Lower leg skin (tissue), 4 donors: ENCODE data around the gene GIMAP8. TPM values are rescaled to one million over a fixed set of nuclear protein-coding genes. Genes with fewer than 3 reads are reported as not detected.

Experiments
- DNase-seq, 2 donors: peaks; one replicate each; pipeline ENCODE4 v3.0.0-alpha.2; 2019; ENCODE audit warnings: low spot score in 2 of 2
- H3K4me3 ChIP-seq: fragments of 200-600 bp; sonication (generic); 2 replicates; pipeline ENCODE4 v1.5.1; 2017; ENCODE audit warnings: mild to moderate bottlenecking, low read depth; ENCODE audit not compliant: poor library complexity, severe bottlenecking
- POLR2A ChIP-seq, 2 donors: fragments of 450-650 bp; IDR thresholded peaks; one replicate each; pipeline ENCODE4 v1.6.1; 2016 to 2017; ENCODE audit warnings: antibody characterized with exemption in 2 of 2, mild to moderate bottlenecking in 1 of 2, moderate library complexity in 1 of 2
- WGBS, 2 donors: methylation state at CpG; one replicate each; pipeline ENCODE4 v1.1.5; 2018; 5-methylcytosine and 5-hydroxymethylcytosine counted together
- intact Hi-C: fragments of 100-400 bp; cut with DNase I; formaldehyde crosslinking; loops from one replicate; pipeline ENCODE4 v1.15.0; 2023; ENCODE audit warnings: low total_unique reads
- total RNA-seq, 4 donors: library from RNA; depleted of rRNA; stranded (reverse); fragments of >200 nt; gene quantifications; one replicate each; pipeline ENCODE4 v1.1.0, GENCODE V29; 2016
- TF ChIP-seq, protein P1 (sequence below), 3 donors: fragments of 450-650 bp; IDR thresholded peaks; one replicate each; pipeline ENCODE4 v1.5.1; 2016; ENCODE audit warnings: antibody characterized with exemption in 3 of 3, mild to moderate bottlenecking in 3 of 3, moderate library complexity in 2 of 3

GIMAP8 gene
- total RNA-seq = 10 to 100 TPM in 1 of 4 donors, 1 to 10 TPM in 3; 2.3 to 10.7 (median 3.4) TPM

DNA sequence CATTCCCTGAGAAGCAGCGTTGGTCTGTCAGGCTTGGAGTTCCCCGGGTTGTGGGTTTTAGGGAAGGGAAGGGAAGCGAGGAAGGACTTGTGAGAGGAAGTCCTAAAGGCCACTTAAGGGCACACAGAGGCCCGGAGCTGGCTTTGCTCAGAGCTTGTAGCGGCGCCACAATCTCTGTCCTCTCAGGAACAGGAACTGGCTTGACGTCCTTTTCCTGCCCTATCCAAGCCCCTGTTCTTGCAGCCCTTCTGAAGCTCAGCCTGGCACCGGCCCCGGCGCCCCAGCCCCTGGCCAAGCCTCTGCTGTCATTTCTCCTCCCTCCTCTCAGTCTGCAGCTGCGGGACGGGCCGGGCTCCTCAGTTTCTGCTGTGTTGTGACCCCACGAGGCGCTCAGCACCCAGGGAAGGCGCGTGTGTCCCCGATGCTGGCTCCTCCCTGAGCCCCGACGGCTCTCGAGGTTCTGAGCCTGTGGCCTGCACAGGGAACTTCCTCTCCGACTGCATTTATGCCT lies at the start of gene GIMAP8:
Gene GIMAP8, plus strand, starts transcription at position 140 of the 511 bp plus-strand sequence. CDS start 16,069 bp downstream, outside the sequence.
- 45 to 61% methylated on average over 22 of the region's 22 CpGs for WGBS, 2 donors
- H3K4me3 ChIP-seq = peak within 1 kb of the TSS; percentile 28
- no peak for TF ChIP-seq POLR2A (IDR thresholded peaks at IDR 0.05)
- TF ChIP-seq, protein P1, sequence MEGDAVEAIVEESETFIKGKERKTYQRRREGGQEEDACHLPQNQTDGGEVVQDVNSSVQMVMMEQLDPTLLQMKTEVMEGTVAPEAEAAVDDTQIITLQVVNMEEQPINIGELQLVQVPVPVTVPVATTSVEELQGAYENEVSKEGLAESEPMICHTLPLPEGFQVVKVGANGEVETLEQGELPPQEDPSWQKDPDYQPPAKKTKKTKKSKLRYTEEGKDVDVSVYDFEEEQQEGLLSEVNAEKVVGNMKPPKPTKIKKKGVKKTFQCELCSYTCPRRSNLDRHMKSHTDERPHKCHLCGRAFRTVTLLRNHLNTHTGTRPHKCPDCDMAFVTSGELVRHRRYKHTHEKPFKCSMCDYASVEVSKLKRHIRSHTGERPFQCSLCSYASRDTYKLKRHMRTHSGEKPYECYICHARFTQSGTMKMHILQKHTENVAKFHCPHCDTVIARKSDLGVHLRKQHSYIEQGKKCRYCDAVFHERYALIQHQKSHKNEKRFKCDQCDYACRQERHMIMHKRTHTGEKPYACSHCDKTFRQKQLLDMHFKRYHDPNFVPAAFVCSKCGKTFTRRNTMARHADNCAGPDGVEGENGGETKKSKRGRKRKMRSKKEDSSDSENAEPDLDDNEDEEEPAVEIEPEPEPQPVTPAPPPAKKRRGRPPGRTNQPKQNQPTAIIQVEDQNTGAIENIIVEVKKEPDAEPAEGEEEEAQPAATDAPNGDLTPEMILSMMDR (IDR thresholded peaks at IDR 0.05) = no peak
- peak; percentile 37 to 90 for DNase-seq
- intact Hi-C loops = no loop called here

DNA sequence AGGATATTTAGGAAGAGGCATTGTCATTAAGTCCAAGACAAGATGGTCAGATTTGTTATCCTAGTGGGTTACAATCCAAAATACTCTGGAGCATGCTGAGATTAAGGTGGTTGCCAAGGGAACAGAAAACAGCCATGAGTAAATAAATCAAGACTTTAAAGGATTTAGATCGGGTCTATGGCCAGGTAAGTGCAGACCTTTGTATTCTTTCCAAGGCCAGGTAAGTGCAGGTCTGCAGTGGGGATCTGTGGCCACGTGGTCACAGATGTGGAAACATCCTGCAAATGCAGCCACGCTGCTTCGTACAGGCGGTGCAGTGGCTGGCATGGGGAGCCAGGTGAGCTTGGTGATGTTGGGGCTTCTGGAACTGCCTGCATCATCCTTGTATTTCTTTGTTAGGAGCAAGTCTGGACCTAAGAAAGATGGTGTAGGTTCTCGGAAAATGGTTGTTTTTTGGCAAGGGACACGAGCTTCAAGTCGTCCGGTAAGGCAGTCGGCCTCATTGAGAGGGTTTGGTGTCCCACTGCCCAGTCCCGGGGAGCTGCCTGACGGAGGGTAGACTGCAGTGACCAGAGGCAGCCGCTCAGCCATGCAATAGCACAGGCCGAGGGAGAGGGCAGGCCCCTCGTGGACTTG lies 49.5 kb upstream of the GIMAP8 start:
- no peak overlapping the region for H3K4me3 ChIP-seq
- WGBS, 2 donors = 78 to 87% methylated on average over 15 of the region's 15 CpGs
- no peak for TF ChIP-seq POLR2A (IDR thresholded peaks at IDR 0.05)
- TF ChIP-seq, protein P1 (IDR thresholded peaks at IDR 0.05) = no peak
- intact Hi-C loops = no loop called here
- peak in 1 of 2 donors; percentile 76 for DNase-seq

DNA sequence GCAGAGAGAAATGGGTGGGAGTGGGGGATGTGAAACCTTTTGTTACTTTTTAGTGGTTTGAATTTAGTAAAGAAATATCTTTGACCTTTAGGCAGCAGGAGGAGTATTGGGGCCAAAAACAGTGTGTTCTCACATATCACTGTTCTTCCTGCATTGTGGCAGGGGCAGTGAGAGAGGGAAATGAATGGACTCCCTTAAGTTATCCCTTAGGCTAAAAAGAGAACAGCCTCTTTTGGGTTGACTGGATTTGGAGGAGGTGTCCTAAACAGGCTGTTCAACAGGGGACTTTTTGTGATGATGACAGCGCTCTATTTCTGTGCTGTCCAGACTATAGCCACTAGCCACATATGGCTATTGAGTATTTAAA lies 49.0 kb upstream of the GIMAP8 start:
- no peak for DNase-seq
- TF ChIP-seq, protein P1 (IDR thresholded peaks at IDR 0.05) = no peak
- TF ChIP-seq POLR2A (IDR thresholded peaks at IDR 0.05) = no peak
- intact Hi-C loops = no loop called here
- WGBS, 2 donors = 90 to 100% methylated on average over 1 of the region's 1 CpG
- no peak overlapping the region for H3K4me3 ChIP-seq

DNA sequence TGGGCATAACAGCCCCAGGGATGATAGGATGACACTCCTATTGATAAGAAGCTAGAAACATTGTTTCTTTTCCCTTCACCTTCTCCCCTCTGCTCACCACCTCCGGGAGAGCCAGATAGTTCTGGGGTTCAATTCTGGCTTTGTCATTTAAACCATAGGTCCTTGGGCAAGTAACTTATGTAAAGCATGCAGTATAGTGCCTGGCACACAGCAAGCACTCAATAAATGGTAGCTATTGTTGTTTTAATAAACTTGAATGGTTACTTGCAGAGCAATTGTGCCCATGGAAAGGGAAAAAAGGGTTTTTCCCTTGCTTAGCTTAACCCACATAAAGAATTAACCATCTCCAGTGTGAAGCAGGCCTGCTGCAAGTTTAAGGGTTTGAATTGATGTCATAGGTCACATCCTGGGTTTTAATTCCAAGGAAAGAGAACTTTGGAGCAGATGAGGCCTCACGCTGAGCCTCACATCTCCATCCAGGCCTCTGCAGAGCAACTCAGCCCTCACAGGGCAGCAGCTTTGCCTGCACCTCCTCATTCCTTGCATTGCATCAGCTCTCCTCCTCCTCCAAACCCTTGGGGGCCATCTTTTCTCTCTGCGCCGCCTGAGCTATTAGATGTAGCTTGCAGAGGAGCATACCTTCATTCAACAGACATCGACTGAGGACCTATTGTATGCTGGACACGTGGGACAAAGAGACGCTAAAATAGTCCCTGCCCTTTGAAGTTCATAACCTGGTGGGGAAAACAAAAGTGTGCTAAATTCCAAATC lies 48.4 kb upstream of the GIMAP8 start:
- H3K4me3 ChIP-seq = no peak overlapping the region
- 78 to 84% methylated on average over 7 of the region's 7 CpGs for WGBS, 2 donors
- DNase-seq = no peak
- TF ChIP-seq, protein P1 (IDR thresholded peaks at IDR 0.05) = no peak
- no peak for TF ChIP-seq POLR2A (IDR thresholded peaks at IDR 0.05)
- intact Hi-C loops = no loop called here

DNA sequence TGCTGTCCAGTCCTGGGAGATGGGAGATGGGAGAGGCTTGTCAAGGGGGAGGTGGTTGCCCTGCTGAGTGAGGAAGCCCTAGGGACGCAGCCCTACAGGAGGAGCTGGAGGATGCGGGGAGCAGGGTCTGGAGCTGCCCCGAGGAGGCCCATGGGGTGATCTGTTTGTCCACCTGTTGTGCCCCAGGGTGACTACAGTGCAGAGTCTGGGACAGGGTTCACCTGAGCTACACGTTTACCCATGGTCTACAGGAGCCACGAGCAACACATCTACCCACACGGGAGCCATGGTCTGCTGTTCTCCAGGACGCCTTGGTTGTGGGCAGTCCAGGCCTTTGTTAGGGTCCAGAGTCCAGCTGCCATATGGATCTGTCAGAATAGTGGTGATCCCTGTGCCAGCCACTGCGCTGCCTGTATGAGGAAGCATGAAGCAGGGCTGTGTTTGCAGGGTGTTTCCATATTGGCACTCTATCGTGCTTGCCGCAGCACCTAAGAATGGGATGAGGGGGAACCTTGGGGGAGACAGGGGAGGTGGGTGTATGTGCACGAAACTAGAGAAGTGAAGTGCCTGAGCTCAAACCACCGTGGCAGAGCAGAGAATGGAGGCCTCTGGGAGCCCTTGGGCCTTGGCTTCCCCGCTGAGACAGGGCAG lies 47.6 kb upstream of the GIMAP8 start:
- TF ChIP-seq, protein P1 (IDR thresholded peaks at IDR 0.05) = no peak
- TF ChIP-seq POLR2A (IDR thresholded peaks at IDR 0.05) = no peak
- no peak overlapping the region for H3K4me3 ChIP-seq
- DNase-seq = peak in 1 of 2 donors; percentile 73
- intact Hi-C loops = no loop called here
- 87 to 90% methylated on average over 12 to 13 of the region's 13 CpGs for WGBS, 2 donors
